CD4-positive, alpha-beta T cell treated with Interferon gamma for 1 hour (primary cell): Measurements from ENCODE around the gene MIPOL1.

Experiments
- DNase-seq: peaks from one replicate; pipeline ENCODE4 v3.0.0-alpha.2; 2020

MIPOL1 gene

DNA sequence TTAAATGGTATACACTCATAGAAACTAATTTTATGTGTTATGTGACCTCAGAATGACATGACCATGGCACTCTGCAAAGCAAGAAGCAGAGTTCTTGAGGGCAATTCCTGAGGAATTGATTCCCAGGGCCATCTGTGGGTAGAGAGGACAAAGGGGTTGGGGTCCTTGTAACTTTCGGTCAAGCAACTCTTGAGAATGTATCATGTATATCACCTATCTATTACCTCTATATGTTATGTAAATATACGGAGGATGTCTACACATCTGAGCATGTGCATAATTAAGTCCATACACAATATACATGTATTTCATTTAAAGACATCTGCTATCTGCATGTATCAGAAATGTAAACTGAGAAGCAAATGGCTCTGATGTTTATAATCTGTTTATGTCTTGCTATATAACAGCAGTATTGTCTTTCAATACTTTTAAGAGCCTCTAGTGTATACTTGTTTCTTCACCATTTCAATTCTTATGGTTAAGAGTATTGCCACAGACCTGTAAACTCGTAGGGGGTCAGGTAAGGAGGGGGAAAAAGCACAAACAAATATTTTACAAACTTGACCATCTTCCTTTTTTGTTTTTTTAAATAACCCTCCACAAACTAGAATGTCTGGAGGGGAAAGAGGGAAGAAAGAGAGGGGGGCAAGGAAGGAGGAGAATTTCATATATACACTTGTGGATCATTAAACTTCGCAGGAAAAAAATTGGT is 392.8 kb downstream of the MIPOL1 start:
- DNase-seq, result no peak

DNA sequence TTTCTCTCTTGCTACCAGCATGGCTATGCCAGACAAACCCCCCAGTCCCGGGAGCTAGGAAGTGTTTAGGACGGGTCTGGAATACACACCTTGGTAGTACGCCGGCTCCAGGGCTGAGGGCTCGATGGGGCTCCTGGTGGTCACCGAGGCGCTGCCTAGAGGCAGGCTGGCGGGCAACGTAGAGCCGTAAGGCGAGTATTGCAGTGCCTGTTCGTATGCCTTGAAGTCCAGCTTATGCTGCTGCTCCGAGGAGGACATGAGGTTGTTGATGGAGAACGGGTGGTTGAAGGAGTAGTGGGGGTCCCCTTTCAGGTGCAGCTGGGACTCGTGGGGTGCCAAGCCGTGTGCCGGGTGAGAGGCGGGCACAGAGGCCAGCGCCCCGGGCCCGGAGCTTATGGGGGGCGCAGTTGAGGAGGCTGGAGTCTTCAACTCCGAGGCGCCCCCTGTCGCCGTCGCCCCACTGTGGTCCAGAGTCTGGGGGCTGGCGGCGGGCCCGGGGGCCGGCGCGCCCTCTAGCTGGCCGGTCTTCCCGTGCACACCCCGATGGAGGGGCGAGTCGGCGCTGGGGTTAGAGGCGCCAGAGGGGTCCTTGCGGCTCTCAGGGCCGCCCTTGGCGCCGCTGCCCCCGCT is 393.7 kb downstream of the MIPOL1 start:
- no peak for DNase-seq

- no peak for DNase-seq
Measured at GRCh38 chr14:37591941-37592481, 394.3 kb downstream of the MIPOL1 start.

DNA sequence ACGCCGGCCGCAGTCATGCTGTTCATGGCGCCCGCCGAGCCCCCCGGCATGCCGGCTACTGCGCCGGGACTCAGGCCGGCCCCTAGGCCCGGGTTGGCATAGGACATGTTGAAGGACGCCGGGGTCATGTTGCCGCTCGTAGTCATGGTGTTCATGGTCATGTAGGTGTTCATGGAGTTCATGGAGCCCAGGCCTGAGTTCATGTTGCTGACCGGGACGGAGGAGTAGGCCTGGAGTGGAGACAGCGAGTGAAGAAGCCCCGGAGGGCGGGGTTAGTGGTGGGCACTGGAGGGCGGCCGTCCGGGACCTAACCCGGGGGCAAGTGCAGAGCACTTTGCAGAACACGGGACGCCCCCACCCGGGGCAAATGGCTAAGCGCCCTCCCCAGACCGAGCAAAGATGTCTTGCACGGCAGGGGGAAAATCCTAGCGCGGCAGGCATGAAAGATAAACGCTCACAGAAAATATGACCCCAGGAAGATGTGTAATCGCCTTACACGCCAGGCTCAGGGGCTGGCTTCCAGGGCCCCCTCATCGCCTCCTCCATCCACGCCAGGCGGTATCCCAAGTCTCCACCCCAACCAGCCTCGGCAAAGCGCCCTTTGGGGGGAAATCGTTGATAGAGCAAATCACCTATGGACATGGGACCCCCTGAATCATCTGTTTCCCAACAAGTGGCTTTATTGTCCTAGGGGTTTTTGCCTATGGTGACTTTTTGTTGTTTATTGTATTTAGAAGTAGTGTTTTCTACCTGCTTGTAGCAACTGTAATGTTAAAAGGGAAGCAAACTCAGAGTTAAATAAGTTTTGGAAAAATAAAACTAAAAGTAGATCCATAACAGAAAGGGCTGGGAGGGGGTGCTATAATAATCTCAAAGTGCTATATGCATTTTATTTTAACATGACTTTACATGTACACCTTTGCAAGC is 395.0 kb downstream of the MIPOL1 start:
- no peak for DNase-seq

- no peak for DNase-seq
Measured at GRCh38 chr14:37593511-37594237, 395.9 kb downstream of the MIPOL1 start.

DNA sequence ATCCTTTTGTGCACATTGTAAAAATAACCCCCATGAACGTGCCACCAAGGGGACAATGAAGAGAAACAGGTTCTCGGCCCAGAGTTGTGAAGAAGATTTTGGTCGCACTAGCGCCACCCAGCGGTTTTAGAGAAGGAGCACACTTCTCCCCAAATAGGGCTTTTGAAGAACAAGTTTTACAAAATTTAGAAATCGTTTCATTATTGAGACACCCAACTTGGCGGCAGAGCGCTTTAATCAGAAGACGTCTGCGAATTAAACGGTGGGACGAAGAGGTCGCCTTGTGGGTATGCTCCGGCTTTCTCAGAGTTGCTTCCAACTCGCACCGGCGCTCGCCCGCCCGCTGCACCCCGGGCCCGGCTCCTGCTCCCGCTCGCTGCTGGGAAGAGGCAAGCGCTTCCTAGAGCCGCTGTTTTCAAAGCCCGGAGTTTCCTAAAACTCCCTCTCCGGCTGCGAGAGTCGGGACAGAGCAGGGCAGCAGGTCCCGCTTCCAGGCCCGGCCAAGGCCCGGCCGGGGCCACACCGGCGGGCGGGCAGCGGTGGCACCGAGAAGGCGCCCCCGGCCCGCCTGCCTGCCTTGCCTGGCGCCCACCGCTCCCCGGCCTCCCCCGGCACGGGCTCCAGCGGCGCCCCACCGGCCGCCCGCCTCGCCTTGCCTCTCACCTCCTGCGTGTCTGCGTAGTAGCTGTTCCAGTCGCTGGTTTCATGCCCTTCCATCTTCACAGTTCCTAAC is 396.7 kb downstream of the MIPOL1 start:
- DNase-seq, result no peak

GRCh38 chr14:37594971-37595808 is 397.5 kb downstream of the MIPOL1 start, which contains the start of the genes FOXA1 and TTC6:
Gene FOXA1 (minus strand): TSS chr14:37595249. CDS start chr14:37594972, 277 bp downstream.
Gene TTC6 (plus strand): TSS chr14:37595629. CDS start chr14:37622065, 26,436 bp downstream.
- no peak for DNase-seq

GRCh38 chr14:37595809-37596621 is 398.3 kb downstream of the MIPOL1 start:
- peak; percentile 21 for DNase-seq

- DNase-seq, result no peak
Measured at GRCh38 chr14:37596790-37597472, 399.2 kb downstream of the MIPOL1 start.

GRCh38 chr14:37597538-37597913 is 399.8 kb downstream of the MIPOL1 start:
- DNase-seq, result no peak

GRCh38 chr14:37597914-37598746 is 400.4 kb downstream of the MIPOL1 start:
- no peak for DNase-seq

DNA sequence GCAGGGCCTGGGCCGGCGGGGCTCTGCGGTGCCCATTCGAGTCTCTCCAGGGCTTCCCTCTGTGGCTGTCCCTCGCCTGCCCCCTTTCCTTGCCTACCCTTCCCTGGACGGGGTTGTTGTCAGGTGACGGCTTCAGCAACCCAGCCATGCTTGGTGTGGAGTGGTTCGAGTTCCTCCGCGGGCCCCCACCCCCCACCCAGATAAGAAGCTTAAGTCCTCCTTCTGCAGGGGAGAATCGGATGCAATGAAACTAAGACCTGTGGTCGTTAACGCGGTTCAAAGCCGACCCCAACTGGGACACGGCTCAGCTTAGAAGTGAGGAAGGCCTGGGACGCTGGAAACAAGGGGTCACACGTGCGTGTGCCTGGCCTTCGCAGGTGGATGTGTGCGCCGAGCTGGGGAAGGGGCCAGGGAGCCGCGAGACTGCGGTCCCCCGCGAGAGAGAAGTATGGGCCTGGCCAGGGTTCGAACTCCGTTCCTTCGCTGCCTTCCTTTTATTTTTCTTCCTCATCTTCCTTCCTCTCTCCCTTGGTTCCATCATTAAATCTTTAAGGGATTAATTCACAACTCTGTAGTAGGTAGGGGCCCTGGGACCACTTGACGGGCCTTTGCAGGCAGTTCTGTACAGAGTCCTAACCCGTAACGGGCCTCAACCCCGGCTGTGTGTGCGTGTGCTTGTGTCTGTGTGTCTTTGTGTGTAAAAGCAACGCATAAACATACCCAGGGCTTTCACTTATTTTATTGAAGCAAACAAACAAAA is 401.2 kb downstream of the MIPOL1 start:
- DNase-seq, result no peak

DNA sequence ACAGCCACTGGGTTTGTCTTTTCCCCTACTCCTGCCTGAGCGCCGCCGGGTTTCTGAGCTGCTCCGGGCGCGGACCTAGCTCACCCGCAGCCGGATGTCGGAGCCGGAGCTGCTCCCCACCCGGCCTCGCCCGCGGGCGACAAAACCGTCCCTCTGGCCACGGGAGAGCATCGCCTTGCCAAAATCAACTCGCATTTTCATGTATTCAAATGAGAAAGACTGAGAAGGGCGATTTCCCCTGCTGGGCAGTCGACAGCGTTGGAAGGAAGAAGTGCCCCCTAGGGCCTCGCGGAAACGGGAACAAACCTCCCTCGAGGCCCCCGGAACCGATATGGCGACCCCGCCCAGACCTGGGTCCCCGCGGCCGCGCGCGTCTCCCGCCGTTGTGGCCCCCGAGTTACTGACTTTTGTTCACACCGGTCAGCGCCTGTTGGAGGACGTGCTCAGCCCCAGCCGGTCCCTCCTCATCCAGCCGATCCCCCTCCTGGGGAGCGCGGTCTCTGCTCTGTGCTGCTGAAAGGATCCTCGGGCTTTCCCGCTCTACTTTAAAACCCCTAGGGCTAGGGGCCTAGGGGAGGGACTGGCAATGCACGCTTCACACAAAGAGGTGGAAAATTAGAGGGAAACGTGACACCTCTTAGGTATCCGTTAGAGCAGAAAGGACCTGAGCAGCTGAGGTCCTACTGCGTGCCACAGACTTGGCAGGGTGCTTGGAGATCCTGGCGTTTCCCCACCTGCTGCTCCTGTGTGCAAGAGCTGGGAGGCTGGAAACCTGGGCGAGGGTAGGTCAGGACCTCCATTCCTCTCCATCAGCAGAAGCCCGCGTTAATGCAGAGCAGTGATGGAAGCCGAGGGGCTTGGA is 402.0 kb downstream of the MIPOL1 start:
- no peak for DNase-seq

- DNase-seq, result no peak
Measured at GRCh38 chr14:37600880-37601741, 403.4 kb downstream of the MIPOL1 start.

- no peak for DNase-seq
Measured at GRCh38 chr14:37601865-37602264, 404.1 kb downstream of the MIPOL1 start.
